NB4 (cell line): ENCODE results near the gene KDM4B.
"Not testable (repeated sequence)": the region's sequence is repeated elsewhere in the genome, so short reads cannot be mapped to it uniquely, and the experiment has no call there.

Experiments used
- DNase-seq: peaks from one replicate; pipeline ENCODE4 v3.0.0; 2010; ENCODE audit warnings: low read depth
- H3K4me3 ChIP-seq: one replicate; pipeline ENCODE4 v1.5.1; 2011; ENCODE audit warnings: mild to moderate bottlenecking, low read depth, low read length, moderate library complexity
- CTCF ChIP-seq: IDR thresholded peaks from one replicate; pipeline ENCODE4 v1.5.1; 2012; ENCODE audit warnings: low read depth, low read length
- MAX ChIP-seq: IDR thresholded peaks from 2 replicates; pipeline ENCODE4 v1.6.1; 2011; ENCODE audit warnings: low read depth, low read length
- MYC ChIP-seq: IDR thresholded peaks from 2 replicates; pipeline ENCODE4 v1.6.1; 2011; ENCODE audit warnings: low read depth, low read length
- POLR2A ChIP-seq: IDR thresholded peaks from 2 replicates; pipeline ENCODE4 v1.6.1; 2011; ENCODE audit warnings: mild to moderate bottlenecking; ENCODE audit not compliant: insufficient read length; ENCODE audit errors: extremely low read depth

The KDM4B gene

GRCh38 chr19:5191091-5191490 lies 222.2 kb downstream of the KDM4B start:
- TF ChIP-seq CTCF (no peak), MYC (no peak), MAX (no peak), POLR2A (no peak)
- DNase-seq: peak; percentile 54
- no peak overlapping the region for H3K4me3 ChIP-seq

- no peak for TF ChIP-seq POLR2A
- TF ChIP-seq CTCF: no peak
- TF ChIP-seq MAX: no peak
- no peak for TF ChIP-seq MYC
- DNase-seq: no peak
- H3K4me3 ChIP-seq: no peak overlapping the region
These were observed 223.7 kb downstream of the KDM4B start for GRCh38 chr19:5192568-5192967.

GRCh38 chr19:5193192-5193591 lies 224.3 kb downstream of the KDM4B start:
- TF ChIP-seq MAX: no peak
- TF ChIP-seq POLR2A: no peak
- TF ChIP-seq CTCF: no peak
- no peak for TF ChIP-seq MYC
- H3K4me3 ChIP-seq: no peak overlapping the region
- no peak for DNase-seq

- H3K4me3 ChIP-seq: no peak overlapping the region
- TF ChIP-seq MYC (no peak), POLR2A (no peak), MAX (no peak), CTCF (no peak)
- no peak for DNase-seq
These were observed 225.7 kb downstream of the KDM4B start for GRCh38 chr19:5194641-5195040.

GRCh38 chr19:5195587-5195986 lies 226.7 kb downstream of the KDM4B start:
- not testable (repeated sequence) for DNase-seq, H3K4me3 ChIP-seq

GRCh38 chr19:5196832-5197231 lies 227.9 kb downstream of the KDM4B start:
- TF ChIP-seq CTCF (no peak), MYC (no peak), POLR2A (no peak), MAX (no peak)
- no peak overlapping the region for H3K4me3 ChIP-seq
- DNase-seq: no peak

- no peak overlapping the region for H3K4me3 ChIP-seq
- TF ChIP-seq MAX (no peak), POLR2A (no peak), CTCF (no peak), MYC (no peak)
- no peak for DNase-seq
These were observed 231.9 kb downstream of the KDM4B start for GRCh38 chr19:5200844-5201243.
